H9 (cell line): ENCODE measurements around the gene GTF2A1L. TPM values are rescaled to one million over a fixed set of nuclear protein-coding genes. Genes with fewer than 3 reads are reported as not detected.
"Not testable (repeated sequence)": the region's sequence is repeated elsewhere in the genome, so short reads cannot be mapped to it uniquely, and the experiment has no call there.

Source experiments
- DNase-seq: peaks from one replicate; pipeline ENCODE4 v3.0.0-alpha.2; 2017
- H2AFZ ChIP-seq: one replicate; pipeline ENCODE4 v1.6.1; 2013; ENCODE audit warnings: mild to moderate bottlenecking, low read length, control low read depth, moderate library complexity
- H2AK5ac ChIP-seq: 2 replicates; pipeline ENCODE4 v1.6.1; 2013; ENCODE audit warnings: low read length, control low read depth, mixed read lengths; ENCODE audit not compliant: insufficient read length
- H2BK120ac ChIP-seq: one replicate; pipeline ENCODE4 v1.6.1; 2013; ENCODE audit warnings: low read depth, mild to moderate bottlenecking, low read length, control low read depth, inconsistent platforms; ENCODE audit not compliant: poor library complexity, severe bottlenecking
- H2BK12ac ChIP-seq: 2 replicates; pipeline ENCODE4 v1.6.1; 2013; ENCODE audit warnings: low read length, control low read depth, mixed read lengths, low read depth; ENCODE audit not compliant: insufficient read length
- H2BK15ac ChIP-seq: 2 replicates; pipeline ENCODE4 v1.6.1; 2013; ENCODE audit warnings: low read depth, low read length, control low read depth
- H2BK20ac ChIP-seq: one replicate; pipeline ENCODE4 v1.6.1; 2013; ENCODE audit warnings: low read depth, mild to moderate bottlenecking, low read length, control low read depth, inconsistent platforms; ENCODE audit not compliant: poor library complexity, severe bottlenecking
- H2BK5ac ChIP-seq: 2 replicates; pipeline ENCODE4 v1.6.1; 2013; ENCODE audit warnings: low read length, control low read depth, mixed read lengths; ENCODE audit not compliant: insufficient read length
- H3K14ac ChIP-seq: 2 replicates; pipeline ENCODE4 v1.6.1; 2013; ENCODE audit warnings: low read length, control low read depth; ENCODE audit not compliant: insufficient read depth
- H3K18ac ChIP-seq: 2 replicates; pipeline ENCODE4 v1.6.1; 2013; ENCODE audit warnings: low read depth, mild to moderate bottlenecking, mixed read lengths, low read length, control low read depth; ENCODE audit not compliant: insufficient read length
- H3K23ac ChIP-seq: 2 replicates; pipeline ENCODE4 v1.6.1; 2013; ENCODE audit warnings: low read length, control low read depth, mixed read lengths, low read depth; ENCODE audit not compliant: insufficient read length
- H3K23me2 ChIP-seq: 2 replicates; pipeline ENCODE4 v1.6.1; 2013; ENCODE audit warnings: low read depth, mild to moderate bottlenecking, mixed read lengths, low read length, control low read depth; ENCODE audit not compliant: insufficient read length, poor library complexity, severe bottlenecking
- H3K27ac ChIP-seq: 2 replicates; pipeline ENCODE4 v1.5.1; 2013; ENCODE audit warnings: low read length, control low read depth, mixed read lengths, low read depth; ENCODE audit not compliant: insufficient read length
- H3K27me3 ChIP-seq: 2 replicates; pipeline ENCODE4 v1.6.1; 2013; ENCODE audit warnings: low read length, control low read depth, inconsistent platforms; ENCODE audit not compliant: insufficient read depth
- H3K4ac ChIP-seq: 2 replicates; pipeline ENCODE4 v1.6.1; 2013; ENCODE audit warnings: low read depth, mild to moderate bottlenecking, control low read depth, inconsistent platforms, low read length, moderate library complexity
- H3K4me1 ChIP-seq: 2 replicates; pipeline ENCODE4 v1.6.1; 2013; ENCODE audit warnings: low read length, control low read depth, inconsistent platforms; ENCODE audit not compliant: insufficient read depth
- H3K4me2 ChIP-seq: 2 replicates; pipeline ENCODE4 v1.6.1; 2013; ENCODE audit warnings: low read length, control low read depth, mixed read lengths; ENCODE audit not compliant: insufficient read length, insufficient read depth
- H3K56ac ChIP-seq: 2 replicates; pipeline ENCODE4 v1.6.1; 2013; ENCODE audit warnings: low read depth, mild to moderate bottlenecking, mixed read lengths, low read length, control low read depth; ENCODE audit not compliant: insufficient read length
- H3K79me1 ChIP-seq: 2 replicates; pipeline ENCODE4 v1.6.1; 2013; ENCODE audit warnings: low read depth, mild to moderate bottlenecking, moderate library complexity, low read length, control low read depth, inconsistent platforms; ENCODE audit not compliant: insufficient read depth, poor library complexity, severe bottlenecking
- H3K79me2 ChIP-seq: 2 replicates; pipeline ENCODE4 v1.6.1; 2013; ENCODE audit warnings: low read length, control low read depth, inconsistent platforms; ENCODE audit not compliant: insufficient read depth
- H3K9ac ChIP-seq: 2 replicates; pipeline ENCODE4 v1.6.1; 2013; ENCODE audit warnings: low read length, control low read depth, mixed read lengths; ENCODE audit not compliant: insufficient read length; ENCODE audit errors: extremely low read depth
- H3K9me3 ChIP-seq: one replicate; pipeline ENCODE4 v1.6.1; 2013; ENCODE audit warnings: low read depth, low read length, inconsistent platforms; ENCODE audit not compliant: control insufficient read depth
- H3T11ph ChIP-seq: one replicate; pipeline ENCODE4 v1.6.1; 2013; ENCODE audit warnings: mild to moderate bottlenecking, low read length, control low read depth, inconsistent platforms
- H4K20me1 ChIP-seq: one replicate; pipeline ENCODE4 v1.6.1; 2013; ENCODE audit not compliant: control insufficient read depth, insufficient read length, insufficient read depth
- H4K5ac ChIP-seq: 2 replicates; pipeline ENCODE4 v1.6.1; 2013; ENCODE audit warnings: low read depth, mild to moderate bottlenecking, mixed read lengths, low read length, control low read depth; ENCODE audit not compliant: insufficient read length
- H4K8ac ChIP-seq: replicated peaks from 2 replicates; pipeline ENCODE4 v1.6.1; 2013; ENCODE audit warnings: low read length, control low read depth, mixed read lengths, low read depth; ENCODE audit not compliant: insufficient read length
- H4K91ac ChIP-seq: 2 replicates; pipeline ENCODE4 v1.6.1; 2013; ENCODE audit warnings: low read depth, mild to moderate bottlenecking, moderate library complexity, mixed read lengths, low read length, control low read depth; ENCODE audit not compliant: insufficient read length
- H3K27ac Mint-ChIP-seq, 3 experiments: 2 replicates in 2 of 3; 3 replicates in 1 of 3; pipeline ENCODE4 v1.8.0; 2020 to 2021; ENCODE audit warnings: mixed read lengths in 3 of 3, mild to moderate bottlenecking in 1 of 3, moderate library complexity in 1 of 3
- H3K27me3 Mint-ChIP-seq: 2 replicates; pipeline ENCODE4 v1.8.0; 2021; ENCODE audit warnings: low read depth, mild to moderate bottlenecking, moderate library complexity, mixed read lengths
- H3K36me3 Mint-ChIP-seq, 3 experiments: 2 replicates in 2 of 3; 3 replicates in 1 of 3; pipeline ENCODE4 v1.8.0; 2020 to 2021; ENCODE audit warnings: low read depth in 3 of 3, mixed read lengths in 3 of 3; ENCODE audit not compliant: insufficient read depth in 1 of 3
- H3K4me1 Mint-ChIP-seq, 2 experiments: 2 replicates each; pipeline ENCODE4 v1.8.0; 2020; ENCODE audit warnings: mixed read lengths in 2 of 2
- H3K4me3 Mint-ChIP-seq, 2 experiments: 2 replicates in 1 of 2; 3 replicates in 1 of 2; pipeline ENCODE4 v1.8.0; 2020 to 2021; ENCODE audit warnings: mild to moderate bottlenecking in 2 of 2, mixed read lengths in 2 of 2, moderate library complexity in 1 of 2
- H3K9me3 Mint-ChIP-seq, 2 experiments: 2 replicates in 1 of 2; 3 replicates in 1 of 2; pipeline ENCODE4 v1.8.0; 2020; ENCODE audit warnings: mild to moderate bottlenecking in 2 of 2, mixed read lengths in 2 of 2, moderate library complexity in 1 of 2
- WGBS: extraction: QIAGEN DNeasy Blood & Tissue Kit; methylation state at CpG from one replicate; pipeline ENCODE4 v1.1.7; 2013; ENCODE audit warnings: missing lambda C conversion rate, low lambda C conversion rate, mixed read lengths; ENCODE audit not compliant: insufficient read length; ENCODE audit errors: extremely low coverage; 5-methylcytosine and 5-hydroxymethylcytosine counted together
- total RNA-seq: library from RNA; stranded (reverse); gene quantifications from 2 replicates; pipeline ENCODE4 v1.2.1, GENCODE V29; 2021
- TF ChIP-seq, protein P1 (sequence below): fragments of 200-600 bp; sonication (generic); conservative IDR thresholded peaks from 3 replicates; pipeline ENCODE4 v1.8.0; 2021; ENCODE audit warnings: antibody characterized with exemption, mild to moderate bottlenecking

Gene GTF2A1L
- total RNA-seq, 1 experiment from 2014 or later = not detected

DNA sequence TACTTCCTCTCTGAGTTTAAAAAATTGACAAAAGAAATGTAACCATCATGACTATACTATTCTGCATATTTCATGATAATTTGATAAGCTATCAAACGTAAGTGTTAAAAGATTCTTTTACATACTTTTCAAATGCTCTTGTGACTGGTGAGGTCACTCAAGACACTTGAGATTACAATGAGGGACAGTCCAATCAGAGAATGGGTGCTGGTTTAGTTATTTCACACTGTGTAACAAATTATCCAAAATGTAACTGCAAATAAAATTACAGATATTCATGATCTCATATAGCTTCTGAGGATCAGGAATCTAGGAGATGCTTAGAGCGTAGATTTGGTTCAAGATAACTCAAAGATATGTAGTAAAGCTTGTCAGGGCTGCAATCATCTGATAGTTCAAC is 4.4 kb upstream of the GTF2A1L start:
- Histone ChIP-seq H4K5ac (no peak overlapping the region), H3K56ac (no peak overlapping the region), H3K79me1 (no peaks in the 10 kb centered on the region), H2AFZ (no peak overlapping the region), H3K4me1 (no peaks in the 10 kb centered on the region), H3K4me2 (no peak overlapping the region), H4K91ac (no peak overlapping the region), H3T11ph (no peak overlapping the region), H4K20me1 (no peaks in the 10 kb centered on the region), H2BK15ac (no peak overlapping the region), H3K27me3 (no peaks in the 10 kb centered on the region), H3K14ac (no peak overlapping the region), H3K9me3 (no peaks in the 10 kb centered on the region), H2BK12ac (no peak overlapping the region), H3K79me2 (no peaks in the 10 kb centered on the region), H3K9ac (no peak overlapping the region), H3K27ac (no peak overlapping the region), H2BK5ac (no peak overlapping the region), H2AK5ac (no peak overlapping the region), H3K23me2 (no peaks in the 10 kb centered on the region), H2BK20ac (no peak overlapping the region), H3K23ac (no peak overlapping the region), H2BK120ac (no peak overlapping the region), H4K8ac (no peak overlapping the region), H3K18ac (no peak overlapping the region), H3K4ac (no peak overlapping the region)
- H3K36me3 Mint-ChIP-seq = peaks cover 6 to 13% (median 8%) of the 10 kb centered on the region in 3 experiments; a peak in 6 of 7 replicates
- no peaks in the 10 kb centered on the region for H3K27me3 Mint-ChIP-seq
- H3K4me1 Mint-ChIP-seq = peaks cover 6 to 7% of the 10 kb centered on the region in 2 experiments; a peak in 3 of 4 replicates
- TF ChIP-seq, protein P1, sequence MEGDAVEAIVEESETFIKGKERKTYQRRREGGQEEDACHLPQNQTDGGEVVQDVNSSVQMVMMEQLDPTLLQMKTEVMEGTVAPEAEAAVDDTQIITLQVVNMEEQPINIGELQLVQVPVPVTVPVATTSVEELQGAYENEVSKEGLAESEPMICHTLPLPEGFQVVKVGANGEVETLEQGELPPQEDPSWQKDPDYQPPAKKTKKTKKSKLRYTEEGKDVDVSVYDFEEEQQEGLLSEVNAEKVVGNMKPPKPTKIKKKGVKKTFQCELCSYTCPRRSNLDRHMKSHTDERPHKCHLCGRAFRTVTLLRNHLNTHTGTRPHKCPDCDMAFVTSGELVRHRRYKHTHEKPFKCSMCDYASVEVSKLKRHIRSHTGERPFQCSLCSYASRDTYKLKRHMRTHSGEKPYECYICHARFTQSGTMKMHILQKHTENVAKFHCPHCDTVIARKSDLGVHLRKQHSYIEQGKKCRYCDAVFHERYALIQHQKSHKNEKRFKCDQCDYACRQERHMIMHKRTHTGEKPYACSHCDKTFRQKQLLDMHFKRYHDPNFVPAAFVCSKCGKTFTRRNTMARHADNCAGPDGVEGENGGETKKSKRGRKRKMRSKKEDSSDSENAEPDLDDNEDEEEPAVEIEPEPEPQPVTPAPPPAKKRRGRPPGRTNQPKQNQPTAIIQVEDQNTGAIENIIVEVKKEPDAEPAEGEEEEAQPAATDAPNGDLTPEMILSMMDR = no peak
- H3K9me3 Mint-ChIP-seq = peaks cover 10 to 12% of the 10 kb centered on the region in 2 experiments; a peak in 4 of 5 replicates
- WGBS = no CpG with 5 or more reads among the region's 2 CpGs
- no peak overlapping the region for H3K4me3 Mint-ChIP-seq
- DNase-seq = no peak
- H3K27ac Mint-ChIP-seq = no peak overlapping the region

DNA sequence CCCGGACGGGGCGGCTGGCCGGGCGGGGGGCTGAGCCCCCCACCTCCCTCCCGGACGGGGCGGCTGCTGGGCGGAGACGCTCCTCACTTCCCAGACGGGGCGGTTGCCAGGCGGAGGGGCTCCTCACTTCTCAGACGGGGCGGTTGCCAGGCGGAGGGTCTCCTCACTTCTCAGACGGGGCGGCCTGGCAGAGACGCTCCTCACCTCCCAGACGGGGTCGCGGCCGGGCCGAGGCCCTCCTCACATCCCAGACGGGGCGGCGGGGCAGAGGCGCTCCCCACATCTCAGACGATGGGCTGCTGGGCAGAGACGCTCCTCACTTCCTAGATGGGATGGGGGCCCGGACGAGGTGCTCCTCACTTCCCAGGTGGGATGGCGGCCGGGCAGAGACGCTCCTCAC is 3.1 kb upstream of the GTF2A1L start:
- DNase-seq, H2BK5ac ChIP-seq, H3K27ac ChIP-seq, H4K20me1 ChIP-seq, H3K9ac ChIP-seq, H3K4me2 ChIP-seq, H3K27ac Mint-ChIP-seq, H3K27me3 ChIP-seq, H2BK120ac ChIP-seq, H3K56ac ChIP-seq, H4K5ac ChIP-seq, H3K23me2 ChIP-seq, H3K4me1 Mint-ChIP-seq, H3K23ac ChIP-seq, H3K79me2 ChIP-seq, H2BK20ac ChIP-seq, H3K14ac ChIP-seq, H2AFZ ChIP-seq, H3K4me3 Mint-ChIP-seq, H4K8ac ChIP-seq, H3K9me3 ChIP-seq, H3K4ac ChIP-seq, H4K91ac ChIP-seq, H2BK12ac ChIP-seq, H2BK15ac ChIP-seq, H3T11ph ChIP-seq, H3K4me1 ChIP-seq, H3K79me1 ChIP-seq, H2AK5ac ChIP-seq, H3K18ac ChIP-seq, H3K27me3 Mint-ChIP-seq: not testable (repeated sequence)
- Mint-ChIP-seq H3K36me3 (peaks cover 6 to 13% (median 8%) of the 10 kb centered on the region in 3 experiments; a peak in 6 of 7 replicates), H3K9me3 (peaks cover 10 to 12% of the 10 kb centered on the region in 2 experiments; a peak in 4 of 5 replicates)
- no CpG with 5 or more reads among the region's 35 CpGs for WGBS
